ES-I3 (cell line): ENCODE results near the gene HLA-DRA.
A peak's percentile ranks its signal among the peaks of the same experiment; 100 is the strongest.
"Not testable (repeated sequence)": the region's sequence is repeated elsewhere in the genome, so short reads cannot be mapped to it uniquely, and the experiment has no call there.

ENCODE experiments used
- H3K36me3 ChIP-seq: 2 replicates; pipeline ENCODE4 v1.6.1; 2013; ENCODE audit warnings: mild to moderate bottlenecking, low read length, control low read depth, moderate library complexity; ENCODE audit not compliant: insufficient read depth
- H3K4me1 ChIP-seq: 2 replicates; pipeline ENCODE4 v1.6.1; 2013; ENCODE audit warnings: mild to moderate bottlenecking, control low read depth, low read length; ENCODE audit not compliant: insufficient read depth
- H3K9ac ChIP-seq: 2 replicates; pipeline ENCODE4 v1.6.1; 2013; ENCODE audit warnings: low read depth, mild to moderate bottlenecking, low read length, moderate library complexity
- H3K9me3 ChIP-seq: 2 replicates; pipeline ENCODE4 v1.6.1; 2013; ENCODE audit warnings: mild to moderate bottlenecking, low read length, moderate library complexity; ENCODE audit not compliant: control insufficient read depth, insufficient read depth

The HLA-DRA gene

DNA sequence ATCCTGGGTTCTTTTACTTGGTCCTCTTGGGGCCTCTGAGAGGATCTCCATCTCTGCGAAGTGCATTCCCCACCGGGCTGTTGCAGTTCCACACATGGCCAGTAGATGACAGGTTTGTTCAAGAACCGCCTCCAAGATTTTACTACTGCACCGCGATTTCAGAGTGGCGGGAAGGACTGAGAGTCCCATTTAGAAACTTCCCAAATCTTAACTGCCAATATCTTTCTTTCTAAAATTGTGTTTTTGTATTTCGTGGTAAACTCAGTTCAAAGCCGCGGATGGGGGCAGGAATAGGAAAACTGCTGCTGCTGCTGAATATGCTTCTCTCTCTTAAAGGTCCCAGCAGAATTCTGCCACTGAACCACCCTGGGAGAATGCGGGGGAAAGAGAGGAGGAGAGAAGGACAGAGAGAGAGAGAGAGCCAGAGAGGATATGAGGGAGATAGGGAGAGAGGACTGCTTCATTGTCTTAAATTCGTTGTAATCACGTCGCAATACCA, 24.1 kb upstream of the HLA-DRA start:
- peak overlapping the region; percentile 53; the same call in 1 of the 2 replicates for H3K9ac ChIP-seq
- H3K36me3 ChIP-seq = no peaks in the 10 kb centered on the region
- H3K9me3 ChIP-seq = no peaks in the 10 kb centered on the region
- H3K4me1 ChIP-seq = no peaks in the 10 kb centered on the region

DNA sequence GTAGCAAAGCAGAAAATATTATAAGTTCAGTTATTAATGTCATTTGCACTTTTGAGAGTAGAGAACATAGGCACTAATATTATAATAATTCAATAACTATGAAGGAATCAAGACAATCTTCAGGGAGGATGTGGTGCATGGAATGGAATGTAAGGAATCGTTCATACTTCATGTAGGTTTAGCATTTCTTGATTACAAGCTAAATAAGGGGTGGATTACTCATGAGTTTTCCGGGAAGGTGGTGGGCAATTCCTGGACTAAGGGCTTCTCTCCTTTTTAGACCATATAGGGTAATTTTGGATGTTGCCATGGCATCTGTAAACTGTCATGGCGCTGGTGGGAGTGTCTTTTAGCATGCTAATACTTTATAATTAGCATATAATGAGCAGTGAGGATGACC, 23.7 kb upstream of the HLA-DRA start:
- Histone ChIP-seq H3K4me1 (no peaks in the 10 kb centered on the region), H3K9ac (peak overlapping the region; percentile 53; the same call in 1 of the 2 replicates), H3K36me3 (no peaks in the 10 kb centered on the region), H3K9me3 (no peaks in the 10 kb centered on the region)

DNA sequence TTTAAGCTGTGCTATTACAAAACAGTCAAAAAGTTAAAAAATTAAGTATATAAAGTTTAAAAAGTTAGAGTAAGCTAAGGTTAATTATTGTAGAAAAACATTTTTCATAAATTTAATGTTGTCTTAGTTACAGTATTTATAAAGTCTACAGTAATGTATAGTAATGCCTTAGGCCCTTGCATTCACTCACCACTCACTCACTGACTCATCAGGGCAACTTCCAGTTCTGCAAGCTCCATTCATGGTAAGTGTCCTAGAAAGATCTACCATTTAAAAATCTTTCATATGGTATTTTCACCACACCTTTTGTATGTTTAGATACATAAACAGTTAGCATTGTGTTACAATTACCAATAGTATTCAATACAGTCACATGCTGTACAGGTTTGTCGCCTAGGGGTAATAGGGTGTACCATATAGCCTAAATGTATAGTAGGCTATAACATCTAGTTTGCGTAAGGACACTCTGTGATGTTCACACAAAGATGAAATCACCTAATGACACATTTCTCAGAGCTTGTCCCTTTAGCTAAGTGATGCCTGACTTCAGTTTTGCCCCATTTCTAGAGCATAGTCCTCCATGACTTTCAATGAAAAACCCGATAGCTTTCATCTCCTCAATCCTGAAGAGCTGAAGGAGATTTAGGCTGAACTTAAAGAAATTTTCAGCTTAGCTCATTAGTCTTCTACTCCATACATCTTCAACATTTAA, 14.9 kb upstream of the HLA-DRA start:
- Histone ChIP-seq H3K4me1 (no peaks in the 10 kb centered on the region), H3K36me3 (no peaks in the 10 kb centered on the region), H3K9ac (no peak overlapping the region), H3K9me3 (no peaks in the 10 kb centered on the region)

DNA sequence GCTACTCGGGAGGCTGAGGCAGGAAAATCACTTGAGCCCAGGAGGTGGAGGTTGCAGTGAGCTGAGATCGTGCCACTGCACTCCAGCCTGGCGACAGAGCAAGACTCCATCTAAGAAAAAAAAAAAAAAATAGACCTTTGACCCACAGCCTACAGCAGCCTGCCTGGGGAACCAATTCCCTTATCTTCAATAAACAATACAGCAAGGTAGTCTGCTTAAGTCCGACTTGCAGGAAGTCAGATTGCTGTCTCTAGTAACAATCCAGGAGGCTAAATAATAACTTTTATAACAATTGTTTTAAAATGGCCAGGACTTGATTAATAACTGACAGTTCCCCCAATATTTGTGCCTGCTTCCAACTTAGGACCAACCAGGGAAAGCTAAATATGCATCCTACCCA, 13.3 kb upstream of the HLA-DRA start:
- Histone ChIP-seq H3K9me3 (no peaks in the 10 kb centered on the region), H3K36me3 (no peaks in the 10 kb centered on the region), H3K9ac (no peak overlapping the region), H3K4me1 (no peaks in the 10 kb centered on the region)

DNA sequence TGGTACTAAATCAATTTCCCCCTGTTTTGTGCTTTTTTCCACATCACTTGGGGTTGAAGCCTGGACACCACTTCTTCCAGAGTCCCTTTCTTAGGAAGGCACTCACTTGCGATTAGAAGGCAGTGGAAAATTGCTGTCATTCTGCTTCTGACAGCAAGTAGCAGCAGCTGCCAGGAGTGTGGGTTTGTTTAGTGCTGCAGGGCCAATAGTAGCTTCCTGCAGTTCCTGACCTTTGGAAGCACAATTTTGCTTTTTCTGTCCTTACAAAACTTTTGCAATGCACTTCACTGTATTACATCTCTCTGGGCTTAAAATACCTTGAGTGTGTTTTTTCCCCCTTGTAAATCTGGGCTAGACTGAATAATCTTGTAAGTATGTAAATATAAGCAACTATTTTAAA, 12.5 kb upstream of the HLA-DRA start:
- no peaks in the 10 kb centered on the region for H3K9me3 ChIP-seq
- H3K4me1 ChIP-seq = no peaks in the 10 kb centered on the region
- H3K9ac ChIP-seq = no peak overlapping the region
- H3K36me3 ChIP-seq = no peaks in the 10 kb centered on the region

DNA sequence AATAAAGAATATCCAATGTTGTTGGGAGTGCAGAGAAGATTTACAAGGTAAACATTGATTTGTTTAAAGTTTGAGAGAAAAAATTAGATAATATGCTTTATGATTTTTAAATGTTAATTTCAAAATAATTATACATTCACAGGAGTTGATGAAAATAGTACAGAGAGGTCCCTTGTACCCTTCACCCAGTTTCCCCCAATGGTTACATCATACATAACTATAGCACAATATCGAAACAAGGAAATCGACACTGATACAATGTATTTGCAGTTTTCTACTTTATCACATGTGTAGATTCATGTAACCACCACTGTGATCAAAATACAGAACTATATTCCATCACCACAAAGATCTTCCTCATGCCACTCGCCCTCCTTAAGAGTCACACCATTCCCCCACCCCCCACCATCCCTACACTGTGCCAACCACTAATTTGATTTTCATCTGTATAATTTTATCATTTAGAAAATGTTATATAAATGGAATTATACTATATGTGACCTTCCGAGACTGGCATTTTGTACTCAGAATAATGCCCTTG, 11.7 kb upstream of the HLA-DRA start:
- H3K4me1 ChIP-seq = no peaks in the 10 kb centered on the region
- H3K36me3 ChIP-seq = no peaks in the 10 kb centered on the region
- no peak overlapping the region for H3K9ac ChIP-seq
- H3K9me3 ChIP-seq = no peaks in the 10 kb centered on the region

DNA sequence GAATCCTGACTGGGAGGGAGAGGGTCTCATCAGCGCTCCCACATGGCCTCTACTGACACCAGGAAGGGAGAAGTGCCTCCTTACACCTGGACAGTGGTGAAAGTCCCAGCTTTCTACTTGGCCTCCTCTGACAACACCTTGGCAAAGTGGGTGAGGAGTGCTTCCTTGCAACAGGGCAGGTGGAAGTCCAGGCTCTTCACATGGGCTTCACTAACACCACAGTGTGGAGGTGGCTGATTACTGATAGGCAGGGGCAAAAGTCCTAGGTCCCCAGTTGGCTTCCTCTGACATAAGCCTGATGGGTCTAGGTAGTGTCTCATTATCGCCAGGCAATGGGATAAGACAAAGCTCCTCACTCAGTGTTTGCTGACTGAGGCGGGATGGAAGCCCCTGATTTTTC, 9.5 kb upstream of the HLA-DRA start:
- no peaks in the 10 kb centered on the region for H3K36me3 ChIP-seq
- no peaks in the 10 kb centered on the region for H3K9me3 ChIP-seq
- H3K9ac ChIP-seq = no peak overlapping the region
- H3K4me1 ChIP-seq = no peaks in the 10 kb centered on the region

DNA sequence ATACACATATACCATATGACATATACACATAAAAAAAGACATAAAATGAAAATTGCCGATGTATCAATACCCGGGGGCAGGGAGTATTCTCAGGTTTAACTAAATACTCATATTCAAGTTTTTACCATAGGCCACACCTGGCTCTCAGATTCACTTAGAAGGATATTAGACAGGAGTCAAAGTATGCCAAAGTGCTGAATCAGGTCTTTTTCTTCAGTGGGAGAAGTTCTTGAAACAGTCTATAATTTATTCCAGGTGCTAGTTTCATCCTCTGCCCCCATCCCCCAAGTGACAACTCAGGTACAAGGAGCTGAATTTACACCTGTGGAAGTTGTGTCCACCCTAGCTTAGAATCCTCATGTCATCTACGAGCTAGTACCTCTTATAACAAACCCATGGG, 8.5 kb upstream of the HLA-DRA start:
- Histone ChIP-seq H3K9ac (no peak overlapping the region), H3K9me3 (no peaks in the 10 kb centered on the region), H3K36me3 (no peaks in the 10 kb centered on the region), H3K4me1 (no peaks in the 10 kb centered on the region)

DNA sequence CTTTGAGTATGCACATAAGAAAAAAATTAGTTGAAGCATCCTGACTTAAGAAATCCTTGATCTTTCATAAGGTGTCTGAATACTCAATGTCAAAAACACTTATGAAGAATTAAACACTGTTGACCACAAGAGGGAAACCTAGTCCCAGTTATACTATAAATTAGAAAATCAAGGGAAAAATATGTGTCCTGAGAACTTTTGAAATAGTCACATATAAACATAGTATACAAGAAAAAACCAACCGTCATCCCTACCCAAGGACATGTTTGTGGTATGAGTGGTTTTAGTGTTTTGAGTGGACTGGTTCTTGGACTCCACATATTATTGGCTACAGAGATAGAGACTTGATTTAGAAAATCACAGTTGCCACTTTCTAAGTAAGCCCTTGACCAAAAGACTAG, 7.6 kb upstream of the HLA-DRA start:
- Histone ChIP-seq H3K9me3 (no peaks in the 10 kb centered on the region), H3K9ac (no peak overlapping the region), H3K4me1 (no peaks in the 10 kb centered on the region), H3K36me3 (no peaks in the 10 kb centered on the region)

DNA sequence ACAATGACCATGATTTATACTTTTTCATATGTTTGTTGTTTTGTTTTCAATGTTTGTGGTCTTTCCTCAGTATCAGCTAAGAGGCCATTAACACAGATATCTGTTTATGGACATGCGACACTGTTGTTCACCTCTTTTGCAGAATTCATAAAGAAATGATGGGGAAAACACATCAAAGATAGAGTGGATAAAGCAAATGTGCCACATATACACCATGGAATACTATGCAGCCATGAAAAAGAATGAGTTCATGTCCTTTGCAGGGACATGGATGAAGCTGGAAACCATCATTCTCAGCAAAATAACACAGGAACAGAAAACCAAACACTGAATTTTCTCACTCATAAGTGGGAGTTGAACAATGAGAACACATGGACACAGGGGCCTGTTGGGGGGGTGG, 5.7 kb upstream of the HLA-DRA start:
- H3K36me3 ChIP-seq, H3K4me1 ChIP-seq, H3K9me3 ChIP-seq, H3K9ac ChIP-seq: not testable (repeated sequence)

DNA sequence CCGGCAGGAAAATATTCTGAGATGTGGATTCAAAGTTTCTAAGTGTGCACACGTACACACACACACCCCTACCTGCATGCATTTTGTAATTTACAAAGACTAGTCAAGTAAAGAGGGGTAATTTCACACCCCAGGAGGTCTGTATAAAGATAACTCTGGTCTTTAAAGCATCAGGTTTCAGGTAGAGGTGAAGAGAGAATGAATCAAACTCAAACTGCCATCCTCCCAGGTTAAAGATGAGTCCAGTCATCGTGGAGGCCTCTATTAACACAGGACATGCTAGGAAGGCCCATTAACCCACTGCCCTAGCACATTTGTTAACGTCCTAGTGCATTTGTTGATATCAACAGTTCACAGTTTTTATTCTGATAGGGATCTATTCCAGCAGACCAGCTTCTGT, 3.5 kb upstream of the HLA-DRA start:
- H3K4me1 ChIP-seq = 0 out of 2 replicates have a peak, but pooled peaks cover 3% of the 10 kb centered on the region
- no peak overlapping the region for H3K9ac ChIP-seq
- no peaks in the 10 kb centered on the region for H3K9me3 ChIP-seq
- H3K36me3 ChIP-seq = no peaks in the 10 kb centered on the region

DNA sequence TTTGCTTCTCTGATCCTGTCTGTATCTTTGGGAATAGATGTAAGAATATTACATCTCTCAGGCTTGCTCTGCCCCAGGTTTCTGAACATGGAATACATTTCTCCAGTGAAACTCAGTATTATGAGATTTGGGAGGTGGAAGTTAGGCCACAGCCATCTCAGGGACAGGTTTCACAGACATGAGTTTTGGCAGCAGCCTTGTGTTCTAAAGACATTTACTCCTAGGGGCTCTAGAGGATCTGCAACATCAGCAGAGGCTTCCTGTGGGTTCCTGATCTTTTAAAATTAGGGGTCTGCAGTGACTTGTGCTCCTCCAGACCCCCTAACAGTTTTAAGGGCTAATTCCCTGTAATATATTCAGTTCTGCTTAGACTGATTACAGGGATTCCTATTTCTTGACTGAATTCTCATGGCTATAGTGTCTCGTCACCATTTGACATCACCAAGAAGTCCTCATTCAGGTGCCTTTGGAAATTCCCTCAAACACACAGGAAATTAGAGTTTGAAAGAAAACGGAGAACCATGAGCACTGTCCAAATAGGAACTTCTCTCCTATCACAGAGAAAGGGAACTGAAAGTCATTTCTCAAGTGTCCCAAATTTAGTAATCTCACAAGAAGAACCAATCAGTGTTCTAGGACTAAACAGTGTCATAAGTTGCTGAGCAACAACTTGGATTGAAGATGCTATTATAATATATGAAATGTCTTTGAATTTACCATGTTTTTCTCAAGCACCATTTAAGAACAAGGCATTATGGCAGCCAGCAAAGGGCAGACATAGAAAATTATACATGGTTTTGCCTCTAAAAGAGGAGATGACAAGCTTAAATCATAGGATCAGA, 2.5 kb upstream of the HLA-DRA start:
- H3K9ac ChIP-seq = no peak overlapping the region
- H3K9me3 ChIP-seq = no peaks in the 10 kb centered on the region
- no peaks in the 10 kb centered on the region for H3K36me3 ChIP-seq
- 0 out of 2 replicates have a peak, but pooled peaks cover 3% of the 10 kb centered on the region for H3K4me1 ChIP-seq

DNA sequence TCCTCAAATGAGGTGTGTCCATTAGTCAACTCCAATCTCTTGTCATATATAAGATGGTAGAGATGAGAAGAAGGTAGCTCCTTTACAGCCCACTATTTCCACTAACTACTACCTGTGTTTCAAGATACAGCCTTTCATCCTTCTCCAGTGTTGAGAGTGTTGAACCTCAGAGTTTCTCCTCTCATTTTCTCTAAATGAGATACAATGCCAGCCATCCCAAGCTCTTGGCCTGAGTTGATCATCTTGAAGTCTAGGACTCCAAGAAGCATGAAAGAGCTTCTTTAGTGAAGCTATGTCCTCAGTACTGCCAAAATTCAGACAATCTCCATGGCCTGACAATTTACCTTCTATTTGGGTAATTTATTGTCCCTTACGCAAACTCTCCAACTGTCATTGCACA, 548 bp upstream of the HLA-DRA start:
- Histone ChIP-seq H3K36me3 (no peaks in the 10 kb centered on the region), H3K9me3 (no peaks in the 10 kb centered on the region), H3K9ac (no peak overlapping the region), H3K4me1 (0 out of 2 replicates have a peak, but pooled peaks cover 3% of the 10 kb centered on the region)

DNA sequence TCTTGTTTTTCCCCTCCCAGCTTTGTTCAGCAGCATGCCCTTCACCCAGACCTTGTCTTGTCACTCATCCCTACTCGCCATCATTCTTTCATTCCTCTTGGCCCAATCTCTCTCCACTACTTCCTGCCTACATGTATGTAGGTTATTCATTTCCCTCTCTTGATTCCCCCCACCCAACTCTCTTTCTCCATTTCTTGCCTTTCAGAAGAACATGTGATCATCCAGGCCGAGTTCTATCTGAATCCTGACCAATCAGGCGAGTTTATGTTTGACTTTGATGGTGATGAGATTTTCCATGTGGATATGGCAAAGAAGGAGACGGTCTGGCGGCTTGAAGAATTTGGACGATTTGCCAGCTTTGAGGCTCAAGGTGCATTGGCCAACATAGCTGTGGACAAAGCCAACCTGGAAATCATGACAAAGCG, 2.6 kb downstream of the HLA-DRA start:
- H3K4me1 ChIP-seq = 0 out of 2 replicates have a peak, but pooled peaks cover 3% of the 10 kb centered on the region
- H3K36me3 ChIP-seq = no peaks in the 10 kb centered on the region
- H3K9ac ChIP-seq = no peak overlapping the region

More for the DNA sequence above, 2.6 kb downstream of the HLA-DRA start:
- H3K9me3 ChIP-seq = no peaks in the 10 kb centered on the region
